Stomach (tissue), 9 donors: ENCODE data around the gene GPR171. TPM values are rescaled to one million over a fixed set of nuclear protein-coding genes. Genes with fewer than 3 reads are reported as not detected.

Source experiments
- DNase-seq, 2 donors: peaks; one replicate each; pipeline versions ENCODE4 v3.0.0 to v3.0.0-alpha.2; 2013 to 2019
- H3K27ac ChIP-seq, 5 donors: fragments of 200-600 bp in 4 of 5; sonication (generic) in 4 of 5; one replicate each; pipeline ENCODE4 v1.5.1; 2013 to 2019; ENCODE audit warnings: mild to moderate bottlenecking in 1 of 5, moderate library complexity in 1 of 5
- H3K27me3 ChIP-seq, 3 donors: fragments of 200-600 bp; sonication (generic); one replicate each; pipeline ENCODE4 v1.5.1; 2017 to 2019; ENCODE audit warnings: mixed run types in 1 of 3
- H3K36me3 ChIP-seq, 4 donors: fragments of 200-600 bp; sonication (generic); 1 replicate in 3 of 4; 2 replicates in 1 of 4; pipeline ENCODE4 v1.5.1; 2016 to 2019
- H3K4me1 ChIP-seq, 4 donors: fragments of 200-600 bp; sonication (generic); one replicate each; pipeline ENCODE4 v1.5.1; 2016 to 2019
- H3K4me3 ChIP-seq, 4 donors: fragments of 200-600 bp; sonication (generic) in 3 of 4; one replicate each; pipeline ENCODE4 v1.5.1; 2016 to 2019; ENCODE audit warnings: mild to moderate bottlenecking in 1 of 4
- H3K9me3 ChIP-seq, 4 donors: fragments of 200-600 bp; sonication (generic); one replicate each; pipeline ENCODE4 v1.5.1; 2016 to 2019
- EP300 ChIP-seq: sonication (generic); formaldehyde crosslinking; IDR thresholded peaks from one replicate; pipeline ENCODE4 v1.6.1; 2017; ENCODE audit warnings: antibody characterized with exemption
- POLR2A ChIP-seq, 4 donors: fragments of 450-650 bp; IDR thresholded peaks; one replicate each; pipeline ENCODE4 v1.6.1; 2016; ENCODE audit warnings: antibody characterized with exemption in 4 of 4, control low read depth in 2 of 4, mild to moderate bottlenecking in 1 of 4, moderate library complexity in 1 of 4
- POLR2AphosphoS5 ChIP-seq, 3 donors: sonication (generic); formaldehyde crosslinking; IDR thresholded peaks; one replicate each; pipeline ENCODE4 v1.6.1; 2016; ENCODE audit warnings: antibody characterized with exemption in 3 of 3
- WGBS, 5 donors: extraction: QIAGEN DNeasy Blood & Tissue Kit in 3 of 5; methylation state at CpG; one replicate each; pipeline versions ENCODE4 v1.1.5 to v1.1.7; 2013 to 2018; 5-methylcytosine and 5-hydroxymethylcytosine counted together
- intact Hi-C: fragments of 100-400 bp; cut with DNase I; formaldehyde crosslinking; loops from one replicate; pipeline ENCODE4 v1.15.1; 2023; ENCODE audit warnings: low total_unique reads
- polyA plus RNA-seq, 3 donors: library from polyadenylated mRNA; stranded (reverse); fragments of 200-250 nt; gene quantifications; one replicate each; pipeline ENCODE4 v1.2.3, GENCODE V29; 2013
- total RNA-seq, 5 donors: library from RNA; depleted of rRNA; stranded (reverse); fragments of >200 nt; gene quantifications; one replicate each; pipeline versions ENCODE4 v1.1.0 to v1.2.3, GENCODE V29; 2014 to 2016
- TF ChIP-seq, protein P1 (sequence below), 7 experiments: fragments of 450-650 bp in 4 of 7; fragments of 200-600 bp in 3 of 7; sonication (generic) in 3 of 7; IDR thresholded peaks; one replicate each; pipeline ENCODE4 v1.5.1; 2016 to 2019; ENCODE audit warnings: antibody characterized with exemption in 7 of 7, control low read depth in 2 of 7, mild to moderate bottlenecking in 1 of 7
- donor health status: healthy with polysubstance abuse.
- donor health status: Bipolar disorder and iron deficiency.
- donor health status: healthy.

GPR171 gene
- total and polyA plus RNA-seq, 8 donors = 0.44 to 37.5 (median 1.4) TPM; not detected in 1

DNA sequence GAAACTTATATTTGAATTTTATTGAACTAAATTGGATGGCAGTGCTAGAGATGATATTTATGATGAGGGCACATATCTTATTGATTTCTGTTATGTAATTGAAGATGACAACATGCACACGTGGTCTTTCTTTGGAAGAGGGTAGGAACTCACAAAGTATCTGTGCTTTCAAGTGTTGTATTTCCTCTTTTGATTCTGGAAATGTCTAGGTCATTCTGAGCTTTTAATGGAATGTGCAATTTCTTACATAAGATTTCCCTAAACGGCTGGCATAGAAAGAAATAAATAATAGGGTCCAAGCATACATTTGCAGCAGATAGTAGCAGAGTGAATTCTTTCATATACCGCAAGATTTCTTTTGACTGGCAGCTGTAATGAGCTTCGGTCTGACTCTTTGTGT is 10.1 kb upstream of the GPR171 start:
- no peak for DNase-seq
- Histone ChIP-seq H3K9me3 (no peaks in the 10 kb centered on the region), H3K4me3 (no peak overlapping the region), H3K4me1 (peaks cover 0 to 22% (median 7%) of the 10 kb centered on the region in 4 donors), H3K27ac (no peak overlapping the region), H3K27me3 (no peaks in the 10 kb centered on the region), H3K36me3 (no peaks in the 10 kb centered on the region)
- 78 to 86% (median 80%) methylated on average over 4 of the region's 4 CpGs for WGBS, 5 donors
- intact Hi-C loops = no loop called here
- TF ChIP-seq POLR2AphosphoS5 (IDR thresholded peaks at IDR 0.05) (no peak), EP300 (no peak), POLR2A (IDR thresholded peaks at IDR 0.05) (no peak)
- TF ChIP-seq, protein P1, sequence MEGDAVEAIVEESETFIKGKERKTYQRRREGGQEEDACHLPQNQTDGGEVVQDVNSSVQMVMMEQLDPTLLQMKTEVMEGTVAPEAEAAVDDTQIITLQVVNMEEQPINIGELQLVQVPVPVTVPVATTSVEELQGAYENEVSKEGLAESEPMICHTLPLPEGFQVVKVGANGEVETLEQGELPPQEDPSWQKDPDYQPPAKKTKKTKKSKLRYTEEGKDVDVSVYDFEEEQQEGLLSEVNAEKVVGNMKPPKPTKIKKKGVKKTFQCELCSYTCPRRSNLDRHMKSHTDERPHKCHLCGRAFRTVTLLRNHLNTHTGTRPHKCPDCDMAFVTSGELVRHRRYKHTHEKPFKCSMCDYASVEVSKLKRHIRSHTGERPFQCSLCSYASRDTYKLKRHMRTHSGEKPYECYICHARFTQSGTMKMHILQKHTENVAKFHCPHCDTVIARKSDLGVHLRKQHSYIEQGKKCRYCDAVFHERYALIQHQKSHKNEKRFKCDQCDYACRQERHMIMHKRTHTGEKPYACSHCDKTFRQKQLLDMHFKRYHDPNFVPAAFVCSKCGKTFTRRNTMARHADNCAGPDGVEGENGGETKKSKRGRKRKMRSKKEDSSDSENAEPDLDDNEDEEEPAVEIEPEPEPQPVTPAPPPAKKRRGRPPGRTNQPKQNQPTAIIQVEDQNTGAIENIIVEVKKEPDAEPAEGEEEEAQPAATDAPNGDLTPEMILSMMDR (IDR thresholded peaks at IDR 0.05) = no peak

DNA sequence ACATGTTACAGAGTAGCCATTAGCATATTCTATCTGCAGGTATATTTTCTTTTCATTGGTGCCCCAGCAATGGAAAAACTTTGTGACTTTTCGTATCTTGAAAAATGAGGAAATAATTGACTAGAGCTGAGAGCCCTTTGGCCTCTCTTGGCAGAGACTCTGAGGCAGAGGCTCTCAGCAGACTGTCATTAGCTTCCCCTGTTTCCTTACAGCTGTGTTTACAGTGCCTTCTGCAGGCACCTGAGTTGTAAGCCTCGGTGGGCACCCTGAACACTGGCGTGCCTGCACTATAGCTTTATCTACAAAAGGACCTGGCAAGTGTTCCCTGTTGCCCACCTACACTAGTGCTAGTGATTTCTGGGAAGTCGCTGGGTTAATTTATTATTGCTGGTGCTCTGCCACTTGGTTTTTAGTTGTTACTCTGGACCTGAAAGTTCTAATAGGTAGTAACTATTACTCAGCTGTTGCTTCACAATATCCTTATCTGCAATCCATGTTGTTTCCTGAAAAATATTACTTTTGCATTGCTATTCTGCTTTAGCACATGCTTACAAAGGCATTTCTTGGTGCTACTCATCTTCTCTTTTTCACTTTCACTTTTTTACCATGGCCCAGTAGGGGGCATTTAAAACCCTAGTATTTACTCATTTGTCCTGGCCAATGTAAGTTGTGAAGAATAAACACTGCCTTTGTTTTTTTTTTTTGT is 7.8 kb upstream of the GPR171 start:
- Histone ChIP-seq H3K4me3 (no peak overlapping the region), H3K36me3 (no peaks in the 10 kb centered on the region), H3K27ac (no peak overlapping the region), H3K27me3 (no peaks in the 10 kb centered on the region), H3K9me3 (no peaks in the 10 kb centered on the region), H3K4me1 (peaks cover 0 to 11% (median 4%) of the 10 kb centered on the region in 4 donors)
- intact Hi-C loops = no loop called here
- TF ChIP-seq, protein P1 (IDR thresholded peaks at IDR 0.05) = no peak
- no peak for TF ChIP-seq POLR2AphosphoS5 (IDR thresholded peaks at IDR 0.05)
- no peak for TF ChIP-seq POLR2A (IDR thresholded peaks at IDR 0.05)
- no peak for TF ChIP-seq EP300
- WGBS, 5 donors = 24 to 31% (median 29%) methylated on average over 4 of the region's 4 CpGs
- peak in 1 of 2 donors; percentile 58 for DNase-seq

DNA sequence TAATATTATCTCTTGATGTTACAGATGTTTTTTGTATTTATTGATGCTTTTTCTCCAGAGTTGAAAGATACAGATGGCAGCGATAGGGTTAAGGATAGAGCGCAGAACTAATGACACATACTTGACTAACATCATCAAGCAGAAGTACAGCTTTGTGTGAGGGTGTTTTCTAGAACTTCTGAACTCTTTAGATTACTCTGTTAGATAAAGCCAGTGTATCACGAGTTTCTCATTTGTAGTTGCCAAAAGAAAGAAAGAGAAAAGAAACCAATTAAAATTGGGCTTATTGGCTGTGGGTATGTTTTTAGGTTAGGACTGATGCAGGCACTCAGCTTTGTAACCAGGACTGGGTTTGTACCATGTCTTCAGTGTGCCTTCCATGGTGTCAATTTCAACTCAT is 6.6 kb upstream of the GPR171 start:
- intact Hi-C loops = no loop called here
- peaks cover 0 to 11% (median 4%) of the 10 kb centered on the region in 4 donors for H3K4me1 ChIP-seq
- no peak overlapping the region for H3K27ac ChIP-seq
- no peaks in the 10 kb centered on the region for H3K27me3 ChIP-seq
- H3K36me3 ChIP-seq = no peaks in the 10 kb centered on the region
- H3K4me3 ChIP-seq = no peak overlapping the region
- no peak for DNase-seq
- no peak for TF ChIP-seq EP300
- TF ChIP-seq, protein P1 (IDR thresholded peaks at IDR 0.05) = no peak
- no peak for TF ChIP-seq POLR2AphosphoS5 (IDR thresholded peaks at IDR 0.05)
- TF ChIP-seq POLR2A (IDR thresholded peaks at IDR 0.05) = no peak
- 74 to 78% (median 75%) methylated on average over 3 of the region's 3 CpGs for WGBS, 5 donors
- no peaks in the 10 kb centered on the region for H3K9me3 ChIP-seq

DNA sequence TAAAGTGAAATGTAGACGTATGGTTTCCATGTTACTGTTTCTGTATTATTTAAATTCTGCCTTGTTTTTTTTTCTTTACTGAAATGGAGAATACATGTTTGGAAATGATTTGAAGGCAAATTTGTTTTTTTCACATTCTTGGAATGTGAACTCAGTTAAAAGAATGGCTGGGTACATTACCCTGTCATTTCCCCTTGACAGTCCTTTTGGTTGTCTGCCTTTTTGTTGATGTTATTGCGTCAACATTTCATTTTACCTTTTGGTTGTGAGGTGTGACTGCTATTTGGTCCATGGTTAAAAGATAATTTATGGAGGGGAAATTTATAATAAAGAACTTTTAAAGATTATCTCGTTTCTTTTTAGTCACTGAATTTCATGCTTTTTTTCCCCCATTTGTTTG is 3.2 kb upstream of the GPR171 start:
- H3K27ac ChIP-seq = no peak overlapping the region
- no peak overlapping the region for H3K4me3 ChIP-seq
- peaks cover 0 to 8% (median 3%) of the 10 kb centered on the region in 4 donors for H3K4me1 ChIP-seq
- TF ChIP-seq POLR2AphosphoS5 (IDR thresholded peaks at IDR 0.05) = no peak
- no peak for TF ChIP-seq POLR2A (IDR thresholded peaks at IDR 0.05)
- TF ChIP-seq, protein P1 (IDR thresholded peaks at IDR 0.05) = no peak
- no peak for TF ChIP-seq EP300
- no peaks in the 10 kb centered on the region for H3K36me3 ChIP-seq
- 68 to 81% (median 76%) methylated on average over 3 of the region's 3 CpGs for WGBS, 5 donors
- intact Hi-C loops = no loop called here
- no peaks in the 10 kb centered on the region for H3K9me3 ChIP-seq
- no peak for DNase-seq
- no peaks in the 10 kb centered on the region for H3K27me3 ChIP-seq
